ENCODE measurements around the gene DCBLD2.

DNA sequence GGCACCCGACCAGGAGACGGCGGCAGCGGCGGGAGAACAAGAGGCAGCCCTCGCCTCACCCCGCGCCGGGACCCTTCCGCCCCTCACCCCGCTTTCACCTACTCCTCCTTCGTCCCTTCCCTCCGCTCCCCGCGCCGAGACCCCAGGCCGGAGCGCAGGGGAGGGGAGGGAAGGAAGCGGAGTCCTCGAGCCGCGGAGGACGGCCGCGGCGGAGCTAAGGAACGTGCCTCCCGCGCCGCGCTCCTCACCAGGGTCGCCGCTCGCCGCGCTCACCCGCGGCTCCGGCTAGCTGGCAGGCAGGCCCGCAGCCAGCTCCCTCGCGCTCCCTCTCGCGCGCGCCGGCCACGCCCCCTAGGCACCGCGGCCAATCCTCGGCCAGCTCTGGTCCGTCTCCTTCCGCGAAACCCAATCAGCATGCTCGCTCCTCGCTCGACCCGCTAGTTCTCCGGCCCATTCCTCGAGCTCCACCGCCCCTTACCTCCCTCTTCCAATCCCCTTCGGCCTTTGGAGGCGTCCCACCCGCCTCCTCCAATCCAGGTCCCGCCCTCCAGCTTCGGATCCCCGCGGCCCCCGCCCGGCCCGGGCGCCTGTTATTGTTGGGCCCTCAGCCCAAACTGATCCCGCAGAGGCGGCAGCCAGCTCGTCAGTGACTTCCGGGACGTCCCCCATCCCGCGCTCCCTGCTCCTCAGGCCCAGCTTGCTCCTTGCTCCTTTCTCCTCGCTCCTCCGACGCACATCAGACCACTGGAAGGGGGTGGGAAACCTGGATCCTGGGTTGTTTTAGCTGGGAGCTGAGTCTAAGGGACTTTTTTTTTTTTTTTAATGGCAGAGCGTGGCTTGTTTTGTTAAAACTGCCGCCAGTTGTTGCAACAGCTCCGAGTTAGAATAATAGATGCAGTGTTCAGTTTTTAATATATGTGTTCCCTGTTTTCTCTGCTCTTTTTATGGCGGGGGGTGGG, at the start of gene DCBLD2:
- TF ChIP-seq, protein P1, sequence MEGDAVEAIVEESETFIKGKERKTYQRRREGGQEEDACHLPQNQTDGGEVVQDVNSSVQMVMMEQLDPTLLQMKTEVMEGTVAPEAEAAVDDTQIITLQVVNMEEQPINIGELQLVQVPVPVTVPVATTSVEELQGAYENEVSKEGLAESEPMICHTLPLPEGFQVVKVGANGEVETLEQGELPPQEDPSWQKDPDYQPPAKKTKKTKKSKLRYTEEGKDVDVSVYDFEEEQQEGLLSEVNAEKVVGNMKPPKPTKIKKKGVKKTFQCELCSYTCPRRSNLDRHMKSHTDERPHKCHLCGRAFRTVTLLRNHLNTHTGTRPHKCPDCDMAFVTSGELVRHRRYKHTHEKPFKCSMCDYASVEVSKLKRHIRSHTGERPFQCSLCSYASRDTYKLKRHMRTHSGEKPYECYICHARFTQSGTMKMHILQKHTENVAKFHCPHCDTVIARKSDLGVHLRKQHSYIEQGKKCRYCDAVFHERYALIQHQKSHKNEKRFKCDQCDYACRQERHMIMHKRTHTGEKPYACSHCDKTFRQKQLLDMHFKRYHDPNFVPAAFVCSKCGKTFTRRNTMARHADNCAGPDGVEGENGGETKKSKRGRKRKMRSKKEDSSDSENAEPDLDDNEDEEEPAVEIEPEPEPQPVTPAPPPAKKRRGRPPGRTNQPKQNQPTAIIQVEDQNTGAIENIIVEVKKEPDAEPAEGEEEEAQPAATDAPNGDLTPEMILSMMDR (IDR thresholded peaks at IDR 0.05) = peak in 2 of 6 experiments; percentile 9 to 13
- TF ChIP-seq POLR2A (IDR thresholded peaks at IDR 0.05) = peak in 3 of 4 donors; percentile 84 to 95 (median 90)

Measured in upper lobe of left lung (tissue), 4 donors.